Effector memory CD4-positive, alpha-beta T cell (primary cell): ENCODE data around the gene PRRT1.

ENCODE experiments used
- DNase-seq, 3 donors: peaks; one replicate each; pipeline ENCODE4 v3.0.0-alpha.2; 2020
- H3K27ac ChIP-seq: 2 replicates; pipeline ENCODE4 v1.7.0; 2013; ENCODE audit warnings: mild to moderate bottlenecking, low read length, moderate library complexity; ENCODE audit not compliant: insufficient read depth, poor library complexity, severe bottlenecking
- H3K27me3 ChIP-seq: replicated peaks from 2 replicates; pipeline ENCODE4 v1.7.0; 2013; ENCODE audit warnings: mild to moderate bottlenecking, low read length; ENCODE audit not compliant: insufficient read depth, control insufficient read depth, poor library complexity, severe bottlenecking
- H3K36me3 ChIP-seq: 2 replicates; pipeline ENCODE4 v1.7.0; 2013; ENCODE audit warnings: mild to moderate bottlenecking, low read length, moderate library complexity; ENCODE audit not compliant: control insufficient read depth, insufficient read depth
- H3K4me1 ChIP-seq: 2 replicates; pipeline ENCODE4 v1.7.0; 2013; ENCODE audit warnings: low read length, mild to moderate bottlenecking; ENCODE audit not compliant: control insufficient read depth, insufficient read depth, poor library complexity, severe bottlenecking
- H3K4me3 ChIP-seq: 2 replicates; pipeline ENCODE4 v1.7.0; 2013; ENCODE audit warnings: low read length, low read depth, mild to moderate bottlenecking; ENCODE audit not compliant: insufficient read depth, poor library complexity, severe bottlenecking
- H3K9me3 ChIP-seq: 2 replicates; pipeline ENCODE4 v1.7.0; 2013; ENCODE audit warnings: mild to moderate bottlenecking, low read length, moderate library complexity; ENCODE audit not compliant: control insufficient read depth

Gene PRRT1

DNA sequence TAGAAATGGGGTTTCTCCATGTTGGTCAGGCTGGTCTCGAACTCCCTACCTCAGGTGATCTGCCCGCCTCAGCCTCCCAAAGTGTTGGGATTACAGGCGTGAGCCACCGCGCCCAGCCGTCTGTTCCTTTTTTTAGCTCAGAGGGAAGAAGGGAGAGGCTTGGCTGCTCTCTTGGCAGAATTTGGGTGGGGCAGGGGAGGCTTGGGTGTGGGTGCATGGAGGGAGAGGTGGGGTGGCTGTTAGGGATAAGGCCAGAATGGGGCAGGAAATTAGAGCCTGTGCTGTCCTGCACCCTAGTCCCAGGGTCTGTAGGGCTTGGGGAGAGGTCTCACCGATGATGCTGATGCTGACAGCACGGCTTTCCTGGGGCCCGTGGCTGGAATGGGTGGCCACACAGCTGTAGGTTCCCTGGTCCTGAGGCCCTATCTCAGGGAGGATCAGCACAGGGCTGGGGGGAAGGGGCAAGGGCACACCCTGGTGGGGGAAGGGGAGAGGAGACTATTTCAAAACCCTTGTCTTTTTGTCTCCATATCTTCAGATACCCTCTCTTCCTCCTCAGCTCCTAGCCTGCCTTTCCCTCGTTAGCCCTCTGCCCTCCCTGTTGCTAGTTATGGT lies 30.3 kb upstream of the PRRT1 start:
- DNase-seq = no peak
- no peak overlapping the region for H3K4me3 ChIP-seq
- H3K27ac ChIP-seq = peak overlapping the region; percentile 8
- H3K36me3 ChIP-seq = peaks cover 49% of the 10 kb centered on the region
- H3K4me1 ChIP-seq = peaks cover 27% of the 10 kb centered on the region
- H3K27me3 ChIP-seq = no peaks in the 10 kb centered on the region
- H3K9me3 ChIP-seq = no peaks in the 10 kb centered on the region

DNA sequence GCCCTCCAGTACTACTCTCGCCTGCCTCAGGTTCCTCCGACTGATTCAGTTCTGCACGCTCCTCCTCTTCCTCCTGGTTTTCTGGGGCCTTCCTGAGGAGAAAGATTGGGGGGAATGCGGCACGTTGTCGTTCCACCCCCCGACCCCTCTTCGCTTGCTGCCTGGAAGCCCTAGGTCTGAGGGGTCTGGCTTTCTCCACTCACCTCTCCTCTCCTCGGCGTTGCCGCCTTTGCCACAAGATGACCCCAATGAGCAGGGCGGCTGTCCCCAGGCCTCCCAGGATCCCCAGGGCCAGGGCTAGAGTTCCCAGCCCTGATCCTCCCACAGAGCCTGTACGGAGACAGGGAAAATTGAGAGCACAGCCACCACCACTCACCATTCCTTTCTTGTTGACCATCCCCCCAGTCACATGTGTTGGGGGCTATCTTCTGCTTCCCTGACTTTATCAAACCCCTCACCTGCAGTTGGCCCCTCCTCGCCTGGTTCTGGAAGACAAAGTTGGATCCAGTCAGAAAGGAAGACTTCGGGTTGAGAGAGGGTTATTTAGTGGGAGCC lies 29.5 kb upstream of the PRRT1 start:
- H3K27me3 ChIP-seq = no peaks in the 10 kb centered on the region
- no peaks in the 10 kb centered on the region for H3K9me3 ChIP-seq
- no peak overlapping the region for H3K27ac ChIP-seq
- DNase-seq = no peak
- peaks cover 27% of the 10 kb centered on the region for H3K4me1 ChIP-seq
- no peak overlapping the region for H3K4me3 ChIP-seq
- peaks cover 41% of the 10 kb centered on the region for H3K36me3 ChIP-seq

DNA sequence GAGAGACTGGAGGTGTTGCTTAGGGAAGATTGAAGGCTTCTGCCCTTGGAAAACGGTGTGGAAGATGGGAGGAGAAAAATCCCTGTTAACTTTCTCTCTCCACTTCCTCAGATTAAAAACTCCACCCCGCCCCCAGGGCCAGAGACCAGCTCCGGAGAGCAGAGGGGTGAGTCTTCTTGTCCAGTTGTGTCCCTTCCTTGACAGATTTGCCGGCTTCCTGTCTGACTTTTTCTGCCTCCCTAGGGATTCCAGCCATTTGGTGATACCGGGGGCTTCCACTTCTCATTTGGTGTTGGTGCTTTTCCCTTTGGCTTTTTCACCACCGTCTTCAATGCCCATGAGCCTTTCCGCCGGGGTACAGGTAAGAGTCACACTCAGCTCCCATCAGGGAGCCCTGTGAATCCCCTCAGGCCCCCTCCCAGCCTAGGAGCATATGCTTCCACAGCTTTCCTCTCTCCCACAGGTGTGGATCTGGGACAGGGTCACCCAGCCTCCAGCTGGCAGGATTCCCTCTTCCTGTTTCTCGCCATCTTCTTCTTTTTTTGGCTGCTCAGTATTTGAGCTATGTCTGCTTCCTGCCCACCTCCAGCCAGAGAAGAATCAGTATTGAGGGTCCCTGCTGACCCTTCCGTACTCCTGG lies 28.1 kb upstream of the PRRT1 start:
- Histone ChIP-seq H3K27me3 (no peaks in the 10 kb centered on the region), H3K9me3 (no peaks in the 10 kb centered on the region), H3K4me1 (peaks cover 34% of the 10 kb centered on the region), H3K4me3 (no peak overlapping the region), H3K27ac (no peak overlapping the region), H3K36me3 (peaks cover 39% of the 10 kb centered on the region)
- DNase-seq = no peak

DNA sequence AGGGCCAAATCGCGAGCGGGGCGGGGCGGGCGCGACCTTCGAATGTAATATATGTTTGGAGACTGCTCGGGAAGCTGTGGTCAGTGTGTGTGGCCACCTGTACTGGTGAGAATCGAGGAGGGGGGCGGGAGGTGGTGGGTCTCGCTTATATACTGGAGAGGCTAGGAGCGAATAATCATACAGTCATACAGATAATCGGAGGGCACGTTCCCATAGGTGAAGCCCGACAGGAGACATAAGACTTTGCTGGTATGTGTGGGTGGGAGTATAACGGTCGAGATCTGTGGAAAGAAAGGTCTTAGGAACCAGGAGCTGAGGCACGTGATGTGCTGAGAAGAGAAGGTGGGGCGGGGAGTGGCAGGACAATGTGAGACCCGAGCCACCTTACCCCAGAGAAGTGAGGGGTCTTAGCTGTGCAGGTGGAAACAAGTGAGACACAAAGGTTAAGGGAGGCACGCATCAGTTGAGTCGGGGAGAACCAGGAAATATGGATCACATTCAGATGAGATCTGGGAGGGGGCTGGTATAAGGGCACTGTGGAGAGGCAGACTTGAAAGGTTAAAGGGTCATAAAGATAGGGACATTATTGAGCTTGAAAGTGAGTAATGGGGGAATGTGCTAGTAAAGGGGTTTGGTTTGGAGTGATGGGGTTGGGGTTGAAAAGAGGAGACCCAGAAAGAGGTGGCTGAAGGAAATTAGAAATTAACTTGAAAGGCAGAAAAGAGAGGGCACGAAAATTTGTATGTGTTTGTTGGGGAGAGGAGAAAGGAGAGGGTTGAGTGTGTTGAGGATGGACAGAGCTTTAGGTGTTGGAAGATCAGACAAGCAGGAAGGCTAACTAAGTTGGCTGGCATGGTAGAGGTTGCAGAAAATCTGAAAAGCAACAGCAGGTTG lies 27.1 kb upstream of the PRRT1 start:
- DNase-seq = no peak
- Histone ChIP-seq H3K27ac (peak overlapping the region; percentile 95), H3K27me3 (no peaks in the 10 kb centered on the region), H3K36me3 (peaks cover 31% of the 10 kb centered on the region), H3K4me1 (peaks cover 33% of the 10 kb centered on the region), H3K9me3 (no peaks in the 10 kb centered on the region), H3K4me3 (peak overlapping the region; percentile 67)

DNA sequence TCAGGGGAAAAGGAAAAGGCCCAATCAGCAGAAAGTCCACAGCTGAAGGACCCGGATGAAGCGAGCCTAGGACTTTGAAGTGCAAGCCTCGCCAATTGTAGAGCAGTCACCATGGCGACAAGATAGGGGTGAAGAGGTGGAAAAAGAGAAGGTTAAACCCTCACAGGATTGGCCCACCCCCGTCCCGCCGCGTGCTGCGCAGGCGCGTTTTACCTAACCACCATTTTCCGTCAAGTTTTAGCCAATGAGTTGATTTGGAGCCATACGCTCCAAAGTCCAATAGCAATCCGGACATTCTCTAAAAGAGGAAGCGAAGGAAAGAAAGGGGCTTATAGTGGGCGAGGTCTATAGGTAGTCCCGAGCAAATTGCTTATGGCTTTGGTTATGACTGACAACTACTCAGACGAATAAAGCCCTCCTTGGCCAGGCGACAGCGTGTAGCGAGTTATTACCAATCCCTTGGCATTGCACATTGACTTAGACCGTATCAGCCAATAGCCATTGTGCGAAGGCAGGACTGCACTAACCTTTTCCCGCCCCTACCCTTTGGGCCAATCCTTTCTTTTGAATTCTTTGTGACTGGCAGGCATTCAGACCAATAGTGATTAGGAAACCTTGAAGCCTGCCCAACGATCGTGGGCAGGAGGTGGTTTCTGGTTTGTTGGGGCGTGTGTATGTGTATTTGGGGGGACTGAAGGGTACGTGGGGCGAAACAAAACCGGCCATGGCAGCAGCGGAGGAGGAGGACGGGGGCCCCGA lies 26.2 kb upstream of the PRRT1 start, which contains the start of gene RNF5:
Gene RNF5, plus strand, starts transcription at position 618 of the 759 bp plus-strand sequence. Its CDS starts 107 bp downstream, at position 725.
- Histone ChIP-seq H3K9me3 (no peaks in the 10 kb centered on the region), H3K36me3 (peaks cover 23% of the 10 kb centered on the region), H3K27ac (peak within 1 kb of the TSS; percentile 95), H3K4me3 (peak within 1 kb of the TSS; percentile 67), H3K4me1 (peaks cover 31% of the 10 kb centered on the region), H3K27me3 (no peaks in the 10 kb centered on the region)
- DNase-seq = peak; percentile 92 to 96 (median 94)

DNA sequence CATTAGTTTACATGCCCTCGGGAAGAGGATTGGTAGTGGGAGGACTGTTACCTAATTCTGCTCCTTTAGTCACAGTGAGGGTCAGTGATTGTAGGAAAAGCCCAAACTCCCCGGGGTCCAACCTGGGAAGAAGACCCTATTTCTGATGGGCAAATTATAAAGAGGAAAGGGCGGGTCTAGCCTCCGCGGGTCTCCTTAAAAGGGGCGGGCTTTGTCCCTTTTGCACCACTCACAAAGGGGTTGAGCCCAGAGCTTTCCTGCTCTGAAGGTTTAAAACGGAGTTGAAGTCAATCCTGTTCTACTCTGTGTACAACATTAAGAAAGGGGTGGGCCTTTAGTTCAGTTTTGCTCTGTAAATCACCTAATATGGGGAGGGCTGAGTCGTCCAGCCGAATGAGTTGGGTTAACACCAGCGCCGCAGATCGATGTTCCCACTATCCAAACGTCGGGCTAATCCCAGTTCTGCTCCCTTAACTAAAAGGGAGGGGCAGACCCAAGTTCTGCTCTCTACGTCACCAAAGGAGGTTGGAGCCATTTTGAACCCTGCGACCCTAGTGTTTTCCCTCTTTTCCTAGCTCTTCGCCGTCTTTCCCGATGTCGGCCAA lies 25.5 kb upstream of the PRRT1 start:
- H3K4me1 ChIP-seq = peaks cover 31% of the 10 kb centered on the region
- DNase-seq = no peak
- H3K9me3 ChIP-seq = no peaks in the 10 kb centered on the region

DNA sequence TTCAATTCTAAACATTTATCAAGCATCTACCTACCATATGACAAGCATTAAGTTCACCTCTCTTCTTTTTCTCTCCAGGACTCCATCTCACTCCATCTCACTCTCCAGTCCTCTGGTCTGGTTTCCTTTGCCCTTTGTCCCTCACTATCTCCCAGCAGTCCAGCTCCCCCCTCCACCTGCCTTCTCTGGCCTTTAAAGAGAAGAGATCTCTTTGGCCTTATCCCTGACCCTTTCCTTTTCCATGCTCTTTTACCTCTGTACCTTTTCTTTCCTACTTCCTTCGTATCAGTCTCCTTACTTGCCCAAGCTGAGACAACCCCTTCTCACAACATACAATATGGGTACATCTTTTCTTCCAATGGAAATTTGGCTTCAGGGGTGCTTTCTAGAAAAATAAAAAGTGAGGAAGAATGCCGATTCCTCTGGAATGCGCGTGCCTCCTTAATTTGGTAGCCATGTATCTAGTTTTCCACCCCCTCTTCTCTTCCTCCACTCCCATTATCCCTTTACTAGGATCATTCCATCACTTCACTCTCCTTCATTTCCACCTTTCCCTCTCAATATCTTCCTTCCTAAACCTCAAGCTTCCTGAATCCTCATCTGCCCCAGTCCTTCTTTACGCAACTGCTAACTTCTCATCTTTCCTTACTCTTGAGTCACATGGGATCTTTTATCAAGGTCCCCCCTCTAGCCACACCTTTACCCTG lies 24.9 kb upstream of the PRRT1 start:
- Histone ChIP-seq H3K4me3 (peak overlapping the region; percentile 88), H3K36me3 (peaks cover 11% of the 10 kb centered on the region), H3K9me3 (no peaks in the 10 kb centered on the region), H3K4me1 (peaks cover 31% of the 10 kb centered on the region), H3K27me3 (no peaks in the 10 kb centered on the region), H3K27ac (peak overlapping the region; percentile 95)
- DNase-seq = no peak

More for the DNA sequence above, 25.5 kb upstream of the PRRT1 start:
- Histone ChIP-seq H3K36me3 (peaks cover 16% of the 10 kb centered on the region), H3K27ac (peak overlapping the region; percentile 95), H3K4me3 (peak overlapping the region; percentile 59), H3K27me3 (no peaks in the 10 kb centered on the region)

DNA sequence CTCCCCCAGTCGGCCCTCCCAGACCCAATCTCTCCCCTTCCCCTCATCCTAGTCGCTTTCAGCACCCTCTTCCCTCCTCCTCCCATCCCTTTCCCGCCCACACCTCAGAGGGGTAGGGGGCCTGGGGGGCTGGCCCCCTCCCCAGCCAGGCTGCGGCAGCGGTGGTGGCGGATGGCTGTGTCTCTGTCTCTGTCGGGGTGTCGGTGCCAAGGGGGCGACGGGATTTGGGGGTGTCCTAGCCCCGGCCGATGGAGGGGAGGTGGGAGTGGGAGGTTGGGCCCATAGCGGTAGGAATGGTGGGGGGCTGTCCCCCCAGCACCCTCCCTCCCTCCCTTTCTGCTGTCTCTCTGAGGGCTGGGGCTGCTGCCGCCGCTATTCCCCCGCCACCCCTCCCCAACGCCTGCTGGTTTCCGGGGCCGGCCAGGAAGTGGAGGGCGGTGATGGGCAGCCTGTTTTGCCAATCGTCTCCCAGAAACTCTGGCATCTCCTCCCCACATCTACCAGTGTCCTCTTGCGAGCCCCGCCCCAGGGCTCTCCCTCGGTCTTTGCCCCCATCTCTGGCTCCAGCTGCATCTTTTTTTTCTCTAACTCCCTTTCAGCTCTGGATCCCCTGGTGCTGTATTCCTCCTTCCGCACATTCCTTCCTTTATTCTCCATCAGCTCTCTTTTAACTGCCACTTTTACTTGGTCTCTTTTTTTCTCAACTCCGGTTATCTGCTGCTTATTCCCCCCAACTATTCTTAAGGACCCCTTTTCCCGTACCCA lies 24.2 kb upstream of the PRRT1 start, which contains the start of gene AGPAT1:
Gene AGPAT1, minus strand, starts transcription at position 374 of the 765 bp plus-strand sequence. CDS start 4,588 bp downstream, outside the sequence.
- H3K27me3 ChIP-seq = no peaks in the 10 kb centered on the region
- H3K27ac ChIP-seq = peak within 1 kb of the TSS; percentile 95
- no peaks in the 10 kb centered on the region for H3K9me3 ChIP-seq
- peak within 1 kb of the TSS; percentile 88 for H3K4me3 ChIP-seq
- H3K4me1 ChIP-seq = peaks cover 33% of the 10 kb centered on the region
- H3K36me3 ChIP-seq = peaks cover 5% of the 10 kb centered on the region
- DNase-seq = peak; percentile 86 to 93 (median 92)
